DOHH2 (cell line): ENCODE measurements around the gene CSMD2.

ENCODE experiments used
- EZH2phosphoT487 ChIP-seq: fragments of 200-600 bp; sonication (generic); IDR thresholded peaks from 2 replicates; pipeline ENCODE4 v1.6.1; 2017; ENCODE audit warnings: borderline replicate concordance, mild to moderate bottlenecking, antibody characterized with exemption, low read length, moderate library complexity, mixed read lengths
- TF ChIP-seq, protein P1 (sequence below): fragments of 200-600 bp; sonication (generic); IDR thresholded peaks from one replicate; pipeline ENCODE4 v1.5.1; 2014; ENCODE audit warnings: antibody characterized with exemption, mild to moderate bottlenecking, low read depth, low read length; ENCODE audit not compliant: poor library complexity, severe bottlenecking

DNA sequence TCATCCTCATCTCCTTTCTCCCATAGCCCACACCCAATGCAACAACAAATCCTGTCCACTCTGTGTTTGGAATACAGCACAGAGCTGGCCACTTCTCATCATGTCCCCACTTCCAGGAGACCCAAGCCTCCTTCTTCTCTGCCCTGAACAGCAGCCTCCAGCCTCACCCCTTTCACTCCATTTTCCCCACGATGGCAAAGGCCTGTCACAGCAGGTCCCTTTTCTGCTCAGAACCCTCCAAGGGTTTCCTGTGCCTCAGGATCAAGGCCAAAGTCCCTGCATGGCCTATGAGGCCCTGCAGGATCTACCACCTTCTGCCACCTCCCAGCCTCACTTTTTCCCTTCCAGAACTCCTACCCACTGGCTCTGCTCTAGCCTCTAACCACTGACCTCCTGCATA lies 78.5 kb downstream of the CSMD2 start:
- TF ChIP-seq, protein P1, sequence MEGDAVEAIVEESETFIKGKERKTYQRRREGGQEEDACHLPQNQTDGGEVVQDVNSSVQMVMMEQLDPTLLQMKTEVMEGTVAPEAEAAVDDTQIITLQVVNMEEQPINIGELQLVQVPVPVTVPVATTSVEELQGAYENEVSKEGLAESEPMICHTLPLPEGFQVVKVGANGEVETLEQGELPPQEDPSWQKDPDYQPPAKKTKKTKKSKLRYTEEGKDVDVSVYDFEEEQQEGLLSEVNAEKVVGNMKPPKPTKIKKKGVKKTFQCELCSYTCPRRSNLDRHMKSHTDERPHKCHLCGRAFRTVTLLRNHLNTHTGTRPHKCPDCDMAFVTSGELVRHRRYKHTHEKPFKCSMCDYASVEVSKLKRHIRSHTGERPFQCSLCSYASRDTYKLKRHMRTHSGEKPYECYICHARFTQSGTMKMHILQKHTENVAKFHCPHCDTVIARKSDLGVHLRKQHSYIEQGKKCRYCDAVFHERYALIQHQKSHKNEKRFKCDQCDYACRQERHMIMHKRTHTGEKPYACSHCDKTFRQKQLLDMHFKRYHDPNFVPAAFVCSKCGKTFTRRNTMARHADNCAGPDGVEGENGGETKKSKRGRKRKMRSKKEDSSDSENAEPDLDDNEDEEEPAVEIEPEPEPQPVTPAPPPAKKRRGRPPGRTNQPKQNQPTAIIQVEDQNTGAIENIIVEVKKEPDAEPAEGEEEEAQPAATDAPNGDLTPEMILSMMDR = no peak
- TF ChIP-seq EZH2phosphoT487 = no peak
